Measurements from ENCODE around the gene PHF3.

PHF3 gene

GRCh38 chr6:63739094-63739687, 103.6 kb downstream of the PHF3 start:
- no peaks in the 10 kb centered on the region for H3K9me3 ChIP-seq
- H3K27ac ChIP-seq = no peak overlapping the region
- no peak overlapping the region for H3K4me3 ChIP-seq (ENCODE audit: low read depth in 1 of 2, low read length in 1 of 2)
- H3K36me3 ChIP-seq = no peaks in the 10 kb centered on the region
- TF ChIP-seq CTCF (IDR thresholded peaks at IDR 0.05) = no peak
- H3K4me1 ChIP-seq (ENCODE audit: control insufficient read depth in 1 of 2, insufficient read depth in 1 of 2, low read depth in 1 of 2, low read length in 1 of 2) = no peaks in the 10 kb centered on the region
- no peaks in the 10 kb centered on the region for H3K27me3 ChIP-seq

- no peak overlapping the region for H3K27ac ChIP-seq
These were observed 105.1 kb downstream of the PHF3 start for GRCh38 chr6:63740709-63741108.

GRCh38 chr6:63742060-63742459, 106.5 kb downstream of the PHF3 start:
- H3K27me3 ChIP-seq = no peaks in the 10 kb centered on the region
- H3K9me3 ChIP-seq = no peaks in the 10 kb centered on the region
- no peak overlapping the region for H3K4me3 ChIP-seq (ENCODE audit: low read depth in 1 of 2, low read length in 1 of 2)
- no peaks in the 10 kb centered on the region for H3K36me3 ChIP-seq
- H3K4me1 ChIP-seq (ENCODE audit: control insufficient read depth in 1 of 2, insufficient read depth in 1 of 2, low read depth in 1 of 2, low read length in 1 of 2) = no peaks in the 10 kb centered on the region
- no peak overlapping the region for H3K27ac ChIP-seq
- no peak for TF ChIP-seq CTCF (IDR thresholded peaks at IDR 0.05)

More at GRCh38 chr6:63740709-63741108, 105.1 kb downstream of the PHF3 start:
- Histone ChIP-seq H3K27me3 (no peaks in the 10 kb centered on the region), H3K4me1 (ENCODE audit: control insufficient read depth in 1 of 2, insufficient read depth in 1 of 2, low read depth in 1 of 2, low read length in 1 of 2) (no peaks in the 10 kb centered on the region), H3K4me3 (ENCODE audit: low read depth in 1 of 2, low read length in 1 of 2) (no peak overlapping the region), H3K36me3 (no peaks in the 10 kb centered on the region), H3K9me3 (no peaks in the 10 kb centered on the region)
- TF ChIP-seq CTCF (IDR thresholded peaks at IDR 0.05) = no peak

- Histone ChIP-seq H3K27me3 (no peaks in the 10 kb centered on the region), H3K4me3 (ENCODE audit: low read depth in 1 of 2, low read length in 1 of 2) (no peak overlapping the region), H3K36me3 (no peaks in the 10 kb centered on the region), H3K4me1 (ENCODE audit: control insufficient read depth in 1 of 2, insufficient read depth in 1 of 2, low read depth in 1 of 2, low read length in 1 of 2) (no peaks in the 10 kb centered on the region), H3K9me3 (no peaks in the 10 kb centered on the region), H3K27ac (no peak overlapping the region)
- no peak for TF ChIP-seq CTCF (IDR thresholded peaks at IDR 0.05)
These were observed 108.1 kb downstream of the PHF3 start for GRCh38 chr6:63743691-63744090.

- Histone ChIP-seq H3K36me3 (no peaks in the 10 kb centered on the region), H3K27me3 (no peaks in the 10 kb centered on the region), H3K4me1 (ENCODE audit: control insufficient read depth in 1 of 2, insufficient read depth in 1 of 2, low read depth in 1 of 2, low read length in 1 of 2) (no peaks in the 10 kb centered on the region), H3K4me3 (ENCODE audit: low read depth in 1 of 2, low read length in 1 of 2) (no peak overlapping the region), H3K27ac (no peak overlapping the region), H3K9me3 (no peaks in the 10 kb centered on the region)
- no peak for TF ChIP-seq CTCF (IDR thresholded peaks at IDR 0.05)
These were observed 109.2 kb downstream of the PHF3 start for GRCh38 chr6:63744810-63745209.

GRCh38 chr6:63745784-63746183, 110.2 kb downstream of the PHF3 start:
- H3K36me3 ChIP-seq = no peaks in the 10 kb centered on the region
- no peak overlapping the region for H3K27ac ChIP-seq
- H3K4me1 ChIP-seq (ENCODE audit: control insufficient read depth in 1 of 2, insufficient read depth in 1 of 2, low read depth in 1 of 2, low read length in 1 of 2) = no peaks in the 10 kb centered on the region
- no peak for TF ChIP-seq CTCF (IDR thresholded peaks at IDR 0.05)
- no peaks in the 10 kb centered on the region for H3K27me3 ChIP-seq
- no peaks in the 10 kb centered on the region for H3K9me3 ChIP-seq
- H3K4me3 ChIP-seq (ENCODE audit: low read depth in 1 of 2, low read length in 1 of 2) = no peak overlapping the region
